WTC11 (cell line): ENCODE results near the gene TMEM89. TPM values are rescaled to one million over a fixed set of nuclear protein-coding genes. Genes with fewer than 3 reads are reported as not detected.

ENCODE experiments used
- ATAC-seq: fragments of 200-7000 bp; cut with Tn5 transposase; 2 replicates; pipeline ENCODE4 v1.10.0; 2021; ENCODE audit warnings: mild to moderate bottlenecking, moderate library complexity
- CTCF ChIA-PET: fragments of 300-600 bp; sonication (Branson Sonifier 250); formaldehyde crosslinking; loops from one replicate; lab custom pipeline; 2021; ENCODE audit warnings: antibody characterized with exemption; lab: Charles Lee
- POLR2A ChIA-PET: fragments of 350-600 bp; sonication (Branson Sonifier 250); formaldehyde crosslinking; loops from one replicate; lab custom pipeline; 2021; ENCODE audit warnings: antibody characterized with exemption; lab: Charles Lee
- DNase-seq: peaks from one replicate; pipeline ENCODE4 v3.0.0; 2021; ENCODE audit warnings: low spot score
- H3K27ac Mint-ChIP-seq: 2 replicates; pipeline ENCODE4 v1.8.0; 2021; ENCODE audit warnings: mixed read lengths
- H3K27me3 Mint-ChIP-seq: 2 replicates; pipeline ENCODE4 v1.8.0; 2021; ENCODE audit warnings: low read depth, mild to moderate bottlenecking, moderate library complexity, mixed read lengths
- H3K36me3 Mint-ChIP-seq: 2 replicates; pipeline ENCODE4 v1.8.0; 2021; ENCODE audit warnings: mixed read lengths
- H3K4me1 Mint-ChIP-seq: 2 replicates; pipeline ENCODE4 v1.8.0; 2022; ENCODE audit warnings: mixed read lengths
- H3K4me3 Mint-ChIP-seq: 2 replicates; pipeline ENCODE4 v1.8.0; 2021; ENCODE audit warnings: mild to moderate bottlenecking, moderate library complexity, mixed read lengths
- H3K9me3 Mint-ChIP-seq: 2 replicates; pipeline ENCODE4 v1.8.0; 2021; ENCODE audit warnings: mixed read lengths
- E2F4 ChIP-seq: sonication (generic); formaldehyde crosslinking; IDR thresholded peaks from 2 replicates; pipeline ENCODE4 v1.8.1; 2022; ENCODE audit warnings: low read depth, mild to moderate bottlenecking, moderate library complexity, missing genetic modification reagents, borderline replicate concordance
- E2F5 ChIP-seq: sonication (generic); formaldehyde crosslinking; IDR thresholded peaks from 2 replicates; pipeline ENCODE4 v1.8.1; 2022; ENCODE audit warnings: mild to moderate bottlenecking, moderate library complexity, missing genetic modification reagents
- ESRRA ChIP-seq: sonication (generic); formaldehyde crosslinking; IDR thresholded peaks from 2 replicates; pipeline ENCODE4 v1.8.1; 2022; ENCODE audit warnings: mild to moderate bottlenecking, missing genetic modification reagents, borderline replicate concordance
- ETV6 ChIP-seq: sonication (generic); formaldehyde crosslinking; IDR thresholded peaks from 2 replicates; pipeline ENCODE4 v1.8.1; 2022; ENCODE audit warnings: mild to moderate bottlenecking, missing genetic modification reagents
- FOXP1 ChIP-seq: sonication (generic); formaldehyde crosslinking; IDR thresholded peaks from 2 replicates; pipeline ENCODE4 v1.8.0; 2022; ENCODE audit warnings: missing genetic modification reagents, mild to moderate bottlenecking, moderate library complexity, borderline replicate concordance
- JAZF1 ChIP-seq: fragments of 250-450 bp; sonication (Bioruptor Pico); IDR thresholded peaks from 2 replicates; pipeline ENCODE4 v1.9.0; 2021; ENCODE audit warnings: moderate library complexity, mild to moderate bottlenecking, inconsistent platforms
- NFATC4 ChIP-seq: fragments of 250-450 bp; sonication (Bioruptor Pico); IDR thresholded peaks from 2 replicates; pipeline ENCODE4 v1.9.0; 2021; ENCODE audit warnings: mild to moderate bottlenecking
- NFYB ChIP-seq: sonication (generic); formaldehyde crosslinking; conservative IDR thresholded peaks from 2 replicates; pipeline ENCODE4 v1.8.0; 2022; ENCODE audit warnings: low read depth, missing genetic modification reagents
- PRRX2 ChIP-seq: fragments of 250-450 bp; sonication (Bioruptor Pico); IDR thresholded peaks from 2 replicates; pipeline ENCODE4 v1.8.0; 2021; ENCODE audit warnings: mild to moderate bottlenecking
- RORB ChIP-seq: fragments of 250-450 bp; sonication (Bioruptor Pico); IDR thresholded peaks from 2 replicates; pipeline ENCODE4 v1.9.0; 2021; ENCODE audit warnings: mild to moderate bottlenecking
- SP1 ChIP-seq: sonication (generic); formaldehyde crosslinking; conservative IDR thresholded peaks from 2 replicates; pipeline ENCODE4 v1.8.1; 2022; ENCODE audit warnings: missing genetic modification reagents
- ZBTB21 ChIP-seq: sonication (generic); formaldehyde crosslinking; IDR thresholded peaks from 2 replicates; pipeline ENCODE4 v1.8.1; 2023; ENCODE audit warnings: mild to moderate bottlenecking, missing genetic modification reagents, borderline replicate concordance
- ZBTB43 ChIP-seq: sonication (generic); formaldehyde crosslinking; IDR thresholded peaks from 2 replicates; pipeline ENCODE4 v1.8.1; 2023; ENCODE audit warnings: mild to moderate bottlenecking, missing genetic modification reagents
- ZNF138 ChIP-seq: sonication (generic); formaldehyde crosslinking; conservative IDR thresholded peaks from 2 replicates; pipeline ENCODE4 v1.8.1; 2022; ENCODE audit warnings: mild to moderate bottlenecking, moderate library complexity, missing genetic modification reagents
- ZNF671 ChIP-seq: fragments of 250-450 bp; sonication (Bioruptor Pico); IDR thresholded peaks from 2 replicates; pipeline ENCODE4 v1.8.0; 2021; ENCODE audit warnings: mild to moderate bottlenecking
- ZSCAN18 ChIP-seq: fragments of 250-450 bp; sonication (Bioruptor Pico); IDR thresholded peaks from 2 replicates; pipeline ENCODE4 v2.1.2; 2022; ENCODE audit warnings: mild to moderate bottlenecking, moderate library complexity
- total RNA-seq: library from RNA; stranded (reverse); gene quantifications from 3 replicates; pipeline ENCODE4 v1.2.3, GENCODE V29; 2021
- TF ChIP-seq, protein P1 (sequence below): fragments of 250-450 bp; sonication (Bioruptor Pico); IDR thresholded peaks from 2 replicates; pipeline ENCODE4 v1.9.0; 2021; ENCODE audit warnings: mild to moderate bottlenecking
- TF ChIP-seq, protein P2 (sequence below): sonication (generic); formaldehyde crosslinking; IDR thresholded peaks from 2 replicates; pipeline ENCODE4 v1.8.0; 2023; ENCODE audit warnings: missing genetic modification reagents
- TF ChIP-seq, protein P3 (sequence below): sonication (generic); formaldehyde crosslinking; IDR thresholded peaks from 2 replicates; pipeline ENCODE4 v1.8.1; 2023; ENCODE audit warnings: mild to moderate bottlenecking, missing genetic modification reagents

TMEM89 gene
- total RNA-seq, 1 experiment from 2014 or later: 0.66 TPM

GRCh38 chr3:48598323-48599076, 23.1 kb downstream of the TMEM89 start:
- no peak overlapping the region for H3K27ac Mint-ChIP-seq
- peaks cover 16% of the 10 kb centered on the region for H3K4me1 Mint-ChIP-seq
- H3K27me3 Mint-ChIP-seq: no peaks in the 10 kb centered on the region
- no peak for DNase-seq
- no peaks in the 10 kb centered on the region for H3K9me3 Mint-ChIP-seq
- H3K36me3 Mint-ChIP-seq: peaks cover 51% of the 10 kb centered on the region
- ATAC-seq: no peak
- no peak for TF ChIP-seq RORB (CRISPR knock-in tag)
- no peak for TF ChIP-seq NFATC4 (CRISPR knock-in tag)
- TF ChIP-seq ZNF671 (CRISPR knock-in tag): no peak
- TF ChIP-seq ETV6: no peak
- TF ChIP-seq ZBTB43 (CRISPR knock-in tag): no peak
- TF ChIP-seq, protein P1, sequence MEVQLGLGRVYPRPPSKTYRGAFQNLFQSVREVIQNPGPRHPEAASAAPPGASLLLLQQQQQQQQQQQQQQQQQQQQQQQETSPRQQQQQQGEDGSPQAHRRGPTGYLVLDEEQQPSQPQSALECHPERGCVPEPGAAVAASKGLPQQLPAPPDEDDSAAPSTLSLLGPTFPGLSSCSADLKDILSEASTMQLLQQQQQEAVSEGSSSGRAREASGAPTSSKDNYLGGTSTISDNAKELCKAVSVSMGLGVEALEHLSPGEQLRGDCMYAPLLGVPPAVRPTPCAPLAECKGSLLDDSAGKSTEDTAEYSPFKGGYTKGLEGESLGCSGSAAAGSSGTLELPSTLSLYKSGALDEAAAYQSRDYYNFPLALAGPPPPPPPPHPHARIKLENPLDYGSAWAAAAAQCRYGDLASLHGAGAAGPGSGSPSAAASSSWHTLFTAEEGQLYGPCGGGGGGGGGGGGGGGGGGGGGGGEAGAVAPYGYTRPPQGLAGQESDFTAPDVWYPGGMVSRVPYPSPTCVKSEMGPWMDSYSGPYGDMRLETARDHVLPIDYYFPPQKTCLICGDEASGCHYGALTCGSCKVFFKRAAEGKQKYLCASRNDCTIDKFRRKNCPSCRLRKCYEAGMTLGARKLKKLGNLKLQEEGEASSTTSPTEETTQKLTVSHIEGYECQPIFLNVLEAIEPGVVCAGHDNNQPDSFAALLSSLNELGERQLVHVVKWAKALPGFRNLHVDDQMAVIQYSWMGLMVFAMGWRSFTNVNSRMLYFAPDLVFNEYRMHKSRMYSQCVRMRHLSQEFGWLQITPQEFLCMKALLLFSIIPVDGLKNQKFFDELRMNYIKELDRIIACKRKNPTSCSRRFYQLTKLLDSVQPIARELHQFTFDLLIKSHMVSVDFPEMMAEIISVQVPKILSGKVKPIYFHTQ (CRISPR knock-in tag): no peak
- TF ChIP-seq SP1 (CRISPR knock-in tag): no peak
- TF ChIP-seq FOXP1 (CRISPR knock-in tag): no peak
- TF ChIP-seq ZSCAN18 (CRISPR knock-in tag): no peak
- TF ChIP-seq PRRX2 (CRISPR knock-in tag): no peak
- TF ChIP-seq E2F4 (CRISPR knock-in tag): no peak
- TF ChIP-seq, protein P2, sequence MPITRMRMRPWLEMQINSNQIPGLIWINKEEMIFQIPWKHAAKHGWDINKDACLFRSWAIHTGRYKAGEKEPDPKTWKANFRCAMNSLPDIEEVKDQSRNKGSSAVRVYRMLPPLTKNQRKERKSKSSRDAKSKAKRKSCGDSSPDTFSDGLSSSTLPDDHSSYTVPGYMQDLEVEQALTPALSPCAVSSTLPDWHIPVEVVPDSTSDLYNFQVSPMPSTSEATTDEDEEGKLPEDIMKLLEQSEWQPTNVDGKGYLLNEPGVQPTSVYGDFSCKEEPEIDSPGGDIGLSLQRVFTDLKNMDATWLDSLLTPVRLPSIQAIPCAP: no peak
- CTCF ChIA-PET: interaction anchor here (1.0 to 1.4 kb wide), 3 partner anchors 37 to 162 kb away, joined by 3 to 6 read pairs (median 4); partner anchors contain the start of gene SLC26A6
- POLR2A ChIA-PET: interaction anchor here (0.5 kb wide), 1 partner anchor 119 kb away, joined by 3 read pairs; no protein-coding TSS in a partner anchor
- H3K4me3 Mint-ChIP-seq: no peak overlapping the region

DNA sequence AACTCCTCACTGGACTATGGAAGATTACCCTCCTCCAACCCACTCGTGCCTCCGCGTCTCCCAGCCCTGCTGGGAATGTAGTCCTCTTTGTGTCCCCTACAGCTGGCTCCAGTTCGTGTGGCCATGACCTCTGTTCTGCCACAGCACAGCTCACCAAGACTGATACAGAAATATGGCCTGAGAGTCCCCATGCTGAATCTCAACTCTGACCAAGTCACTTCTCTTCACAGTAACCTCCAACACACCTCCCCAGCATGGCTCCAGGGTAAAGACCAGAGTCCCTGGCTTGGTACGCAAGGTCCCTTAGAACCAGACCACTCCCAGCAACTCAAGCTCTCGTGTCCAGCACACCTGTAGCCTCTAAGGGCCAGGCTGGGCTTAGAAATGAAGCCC, 24.2 kb downstream of the TMEM89 start:
- H3K27ac Mint-ChIP-seq: peak overlapping the region; percentile 75
- H3K27me3 Mint-ChIP-seq: no peaks in the 10 kb centered on the region; the same call in 1 of the 2 replicates
- H3K4me3 Mint-ChIP-seq: no peak overlapping the region
- POLR2A ChIA-PET: no interaction called here
- peaks cover 40% of the 10 kb centered on the region for H3K36me3 Mint-ChIP-seq
- CTCF ChIA-PET: interaction anchor here (1.0 to 1.4 kb wide), 3 partner anchors 37 to 161 kb away, joined by 3 to 6 read pairs (median 3); partner anchors contain the start of gene SLC26A6
- H3K4me1 Mint-ChIP-seq: peaks cover 16% of the 10 kb centered on the region
- DNase-seq: no peak
- ATAC-seq: no peak
- no peaks in the 10 kb centered on the region for H3K9me3 Mint-ChIP-seq
- TF ChIP-seq, protein P1 (CRISPR knock-in tag): no peak
- no peak for TF ChIP-seq ZBTB21 (CRISPR knock-in tag)
- no peak for TF ChIP-seq NFYB
- TF ChIP-seq E2F5 (CRISPR knock-in tag): no peak
- no peak for TF ChIP-seq ZNF138
- TF ChIP-seq ESRRA: no peak
- TF ChIP-seq JAZF1 (CRISPR knock-in tag): no peak
- TF ChIP-seq, protein P3, sequence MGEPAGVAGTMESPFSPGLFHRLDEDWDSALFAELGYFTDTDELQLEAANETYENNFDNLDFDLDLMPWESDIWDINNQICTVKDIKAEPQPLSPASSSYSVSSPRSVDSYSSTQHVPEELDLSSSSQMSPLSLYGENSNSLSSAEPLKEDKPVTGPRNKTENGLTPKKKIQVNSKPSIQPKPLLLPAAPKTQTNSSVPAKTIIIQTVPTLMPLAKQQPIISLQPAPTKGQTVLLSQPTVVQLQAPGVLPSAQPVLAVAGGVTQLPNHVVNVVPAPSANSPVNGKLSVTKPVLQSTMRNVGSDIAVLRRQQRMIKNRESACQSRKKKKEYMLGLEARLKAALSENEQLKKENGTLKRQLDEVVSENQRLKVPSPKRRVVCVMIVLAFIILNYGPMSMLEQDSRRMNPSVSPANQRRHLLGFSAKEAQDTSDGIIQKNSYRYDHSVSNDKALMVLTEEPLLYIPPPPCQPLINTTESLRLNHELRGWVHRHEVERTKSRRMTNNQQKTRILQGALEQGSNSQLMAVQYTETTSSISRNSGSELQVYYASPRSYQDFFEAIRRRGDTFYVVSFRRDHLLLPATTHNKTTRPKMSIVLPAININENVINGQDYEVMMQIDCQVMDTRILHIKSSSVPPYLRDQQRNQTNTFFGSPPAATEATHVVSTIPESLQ (CRISPR knock-in tag): no peak
